Ishikawa (cell line): ENCODE results near the gene CYB5R4.

Source experiments
- CEBPB ChIP-seq: IDR thresholded peaks from 2 replicates; pipeline ENCODE4 v1.6.1; 2012
- CREB1 ChIP-seq: IDR thresholded peaks from 2 replicates; pipeline ENCODE4 v1.6.1; 2012; ENCODE audit warnings: low read depth
- EP300 ChIP-seq: IDR thresholded peaks from 2 replicates; pipeline ENCODE4 v1.6.1; 2012; ENCODE audit warnings: borderline replicate concordance
- RAD21 ChIP-seq: IDR thresholded peaks from 2 replicates; pipeline ENCODE4 v1.6.1; 2012; ENCODE audit warnings: low read depth
- TAF1 ChIP-seq: IDR thresholded peaks from 2 replicates; pipeline ENCODE4 v1.6.1; 2012; ENCODE audit warnings: low read depth, mild to moderate bottlenecking
- ZBTB7A ChIP-seq: IDR thresholded peaks from 2 replicates; pipeline ENCODE4 v1.6.1; 2012; ENCODE audit warnings: low read depth
- TF ChIP-seq, protein P1 (sequence below): IDR thresholded peaks from 2 replicates; pipeline ENCODE4 v1.6.1; 2012; ENCODE audit warnings: low read depth, mild to moderate bottlenecking
- TF ChIP-seq, protein P2 (sequence below): IDR thresholded peaks from 2 replicates; pipeline ENCODE4 v1.6.1; 2012

GRCh38 chr6:83854766-83855165, 4.7 kb upstream of the CYB5R4 start:
- no peak for TF ChIP-seq EP300
- TF ChIP-seq, protein P1, sequence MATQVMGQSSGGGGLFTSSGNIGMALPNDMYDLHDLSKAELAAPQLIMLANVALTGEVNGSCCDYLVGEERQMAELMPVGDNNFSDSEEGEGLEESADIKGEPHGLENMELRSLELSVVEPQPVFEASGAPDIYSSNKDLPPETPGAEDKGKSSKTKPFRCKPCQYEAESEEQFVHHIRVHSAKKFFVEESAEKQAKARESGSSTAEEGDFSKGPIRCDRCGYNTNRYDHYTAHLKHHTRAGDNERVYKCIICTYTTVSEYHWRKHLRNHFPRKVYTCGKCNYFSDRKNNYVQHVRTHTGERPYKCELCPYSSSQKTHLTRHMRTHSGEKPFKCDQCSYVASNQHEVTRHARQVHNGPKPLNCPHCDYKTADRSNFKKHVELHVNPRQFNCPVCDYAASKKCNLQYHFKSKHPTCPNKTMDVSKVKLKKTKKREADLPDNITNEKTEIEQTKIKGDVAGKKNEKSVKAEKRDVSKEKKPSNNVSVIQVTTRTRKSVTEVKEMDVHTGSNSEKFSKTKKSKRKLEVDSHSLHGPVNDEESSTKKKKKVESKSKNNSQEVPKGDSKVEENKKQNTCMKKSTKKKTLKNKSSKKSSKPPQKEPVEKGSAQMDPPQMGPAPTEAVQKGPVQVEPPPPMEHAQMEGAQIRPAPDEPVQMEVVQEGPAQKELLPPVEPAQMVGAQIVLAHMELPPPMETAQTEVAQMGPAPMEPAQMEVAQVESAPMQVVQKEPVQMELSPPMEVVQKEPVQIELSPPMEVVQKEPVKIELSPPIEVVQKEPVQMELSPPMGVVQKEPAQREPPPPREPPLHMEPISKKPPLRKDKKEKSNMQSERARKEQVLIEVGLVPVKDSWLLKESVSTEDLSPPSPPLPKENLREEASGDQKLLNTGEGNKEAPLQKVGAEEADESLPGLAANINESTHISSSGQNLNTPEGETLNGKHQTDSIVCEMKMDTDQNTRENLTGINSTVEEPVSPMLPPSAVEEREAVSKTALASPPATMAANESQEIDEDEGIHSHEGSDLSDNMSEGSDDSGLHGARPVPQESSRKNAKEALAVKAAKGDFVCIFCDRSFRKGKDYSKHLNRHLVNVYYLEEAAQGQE: no peak
- no peak for TF ChIP-seq ZBTB7A
- TF ChIP-seq CEBPB: no peak
- TF ChIP-seq TAF1: no peak
- TF ChIP-seq RAD21: no peak
- TF ChIP-seq CREB1: no peak
- TF ChIP-seq, protein P2, sequence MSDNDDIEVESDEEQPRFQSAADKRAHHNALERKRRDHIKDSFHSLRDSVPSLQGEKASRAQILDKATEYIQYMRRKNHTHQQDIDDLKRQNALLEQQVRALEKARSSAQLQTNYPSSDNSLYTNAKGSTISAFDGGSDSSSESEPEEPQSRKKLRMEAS: no peak
